Astrocyte (in vitro differentiated cells and primary cell): ENCODE measurements around the gene FHIT.

ENCODE experiments used
- CTCF ChIP-seq: IDR thresholded peaks from 2 replicates; pipeline ENCODE4 v1.5.1; 2011; ENCODE audit warnings: low read depth, mild to moderate bottlenecking, inconsistent platforms, low read length, moderate library complexity; ENCODE audit not compliant: insufficient read depth
- EZH2 ChIP-seq: IDR thresholded peaks from 2 replicates; pipeline ENCODE4 v1.6.1; 2012; ENCODE audit warnings: mild to moderate bottlenecking, low read length, inconsistent platforms; ENCODE audit not compliant: insufficient read depth

- no peak for TF ChIP-seq CTCF
- no peak for TF ChIP-seq EZH2
Observed at GRCh38 chr3:60979461-60980341, 271.6 kb downstream of the FHIT start.
